Upper lobe of left lung (tissue), 6 donors: ENCODE measurements around the gene CMIP. TPM values are rescaled to one million over a fixed set of nuclear protein-coding genes. Genes with fewer than 3 reads are reported as not detected.

Experiments used
- ATAC-seq, 2 donors: fragments of 200-7000 bp; cut with Tn5 transposase; one replicate each; pipeline ENCODE4 v1.9.1; 2022; ENCODE audit warnings: mild to moderate bottlenecking in 2 of 2, moderate library complexity in 2 of 2; ENCODE audit not compliant: low FRiP score in 2 of 2
- DNase-seq, 2 donors: peaks; one replicate each; pipeline ENCODE4 v3.0.0-alpha.2; 2019 to 2020
- H3K27ac ChIP-seq, 4 donors: fragments of 200-600 bp; sonication (generic); one replicate each; pipeline ENCODE4 v1.5.1; 2016 to 2019
- H3K27me3 ChIP-seq, 4 donors: fragments of 200-600 bp; sonication (generic); one replicate each; pipeline ENCODE4 v1.5.1; 2017 to 2019
- H3K36me3 ChIP-seq, 4 donors: fragments of 200-600 bp; sonication (generic); one replicate each; pipeline ENCODE4 v1.5.1; 2016 to 2019
- H3K4me1 ChIP-seq, 4 donors: fragments of 200-600 bp; sonication (generic); one replicate each; pipeline ENCODE4 v1.5.1; 2018 to 2019
- H3K4me3 ChIP-seq, 4 donors: fragments of 200-600 bp; sonication (generic); one replicate each; pipeline ENCODE4 v1.5.1; 2017 to 2019; ENCODE audit warnings: mild to moderate bottlenecking in 2 of 4, moderate library complexity in 1 of 4
- H3K9me3 ChIP-seq, 4 donors: fragments of 200-600 bp; sonication (generic); one replicate each; pipeline ENCODE4 v1.5.1; 2018 to 2019
- EP300 ChIP-seq, 4 donors: sonication (generic); formaldehyde crosslinking; IDR thresholded peaks; one replicate each; pipeline ENCODE4 v1.5.1; 2017; ENCODE audit warnings: antibody characterized with exemption in 4 of 4, control low read depth in 2 of 4
- POLR2A ChIP-seq, 4 donors: fragments of 450-650 bp; IDR thresholded peaks; one replicate each; pipeline ENCODE4 v1.5.1; 2016 to 2017; ENCODE audit warnings: antibody characterized with exemption in 4 of 4, mild to moderate bottlenecking in 2 of 4
- POLR2AphosphoS5 ChIP-seq, 2 donors: sonication (generic); formaldehyde crosslinking; IDR thresholded peaks; one replicate each; pipeline ENCODE4 v1.5.1; 2017; ENCODE audit warnings: antibody characterized with exemption in 2 of 2
- WGBS, 2 donors: methylation state at CpG; one replicate each; pipeline ENCODE4 v1.1.5; 2017 to 2018; 5-methylcytosine and 5-hydroxymethylcytosine counted together
- total RNA-seq, 6 donors: library from RNA; depleted of rRNA in 4 of 6; stranded (reverse); fragments of >200 nt in 4 of 6; gene quantifications; one replicate each; pipeline versions ENCODE4 v1.1.0 to v1.2.1, GENCODE V29; 2016 to 2021
- TF ChIP-seq, protein P1 (sequence below), 6 experiments: fragments of 450-650 bp in 4 of 6; fragments of 200-600 bp in 2 of 6; sonication (generic) in 2 of 6; IDR thresholded peaks; one replicate each; pipeline ENCODE4 v1.5.1; 2016 to 2019; ENCODE audit warnings: antibody characterized with exemption in 6 of 6
- donor health status: DM: no; HTN: no; CAD: no; lungs with moderate emphysema.
- donor health status: DM: no; HTN: yes; CAD: no; lungs with severe emphysema.

The CMIP gene
- total RNA-seq, 6 donors from 2014 or later = 48.3 to 109 (median 67.6) TPM

DNA sequence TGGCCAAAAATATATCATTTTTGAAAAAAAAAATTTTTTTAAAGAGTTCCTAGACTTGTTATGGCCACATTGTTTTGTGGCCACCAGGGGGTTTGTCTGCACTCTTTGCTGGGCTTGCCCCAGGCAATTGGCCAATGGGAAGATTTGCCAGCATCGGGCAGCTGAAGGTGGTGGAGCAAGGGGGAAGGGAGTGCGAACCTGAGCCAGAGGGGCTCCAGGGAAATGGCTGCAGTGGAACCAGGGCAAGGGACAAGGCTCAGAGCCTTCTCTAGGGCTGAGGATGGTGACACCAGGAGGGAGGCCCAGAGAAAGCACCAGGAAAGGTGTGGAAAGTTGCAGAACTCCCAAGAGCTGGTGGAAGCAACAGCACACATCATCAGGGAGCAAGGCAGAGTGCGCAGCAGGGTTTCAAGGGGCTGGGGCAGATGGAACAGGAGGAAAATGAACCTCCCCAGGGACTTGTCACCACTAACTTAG, 15.5 kb upstream of the CMIP start:
- Histone ChIP-seq H3K4me3 (no peak overlapping the region), H3K27me3 (no peaks in the 10 kb centered on the region), H3K27ac (no peak overlapping the region), H3K4me1 (peaks cover 0 to 6% (median 0%) of the 10 kb centered on the region in 4 donors), H3K36me3 (no peaks in the 10 kb centered on the region), H3K9me3 (no peaks in the 10 kb centered on the region)
- TF ChIP-seq EP300 (IDR thresholded peaks at IDR 0.05) (no peak), POLR2A (IDR thresholded peaks at IDR 0.05) (no peak)
- TF ChIP-seq, protein P1, sequence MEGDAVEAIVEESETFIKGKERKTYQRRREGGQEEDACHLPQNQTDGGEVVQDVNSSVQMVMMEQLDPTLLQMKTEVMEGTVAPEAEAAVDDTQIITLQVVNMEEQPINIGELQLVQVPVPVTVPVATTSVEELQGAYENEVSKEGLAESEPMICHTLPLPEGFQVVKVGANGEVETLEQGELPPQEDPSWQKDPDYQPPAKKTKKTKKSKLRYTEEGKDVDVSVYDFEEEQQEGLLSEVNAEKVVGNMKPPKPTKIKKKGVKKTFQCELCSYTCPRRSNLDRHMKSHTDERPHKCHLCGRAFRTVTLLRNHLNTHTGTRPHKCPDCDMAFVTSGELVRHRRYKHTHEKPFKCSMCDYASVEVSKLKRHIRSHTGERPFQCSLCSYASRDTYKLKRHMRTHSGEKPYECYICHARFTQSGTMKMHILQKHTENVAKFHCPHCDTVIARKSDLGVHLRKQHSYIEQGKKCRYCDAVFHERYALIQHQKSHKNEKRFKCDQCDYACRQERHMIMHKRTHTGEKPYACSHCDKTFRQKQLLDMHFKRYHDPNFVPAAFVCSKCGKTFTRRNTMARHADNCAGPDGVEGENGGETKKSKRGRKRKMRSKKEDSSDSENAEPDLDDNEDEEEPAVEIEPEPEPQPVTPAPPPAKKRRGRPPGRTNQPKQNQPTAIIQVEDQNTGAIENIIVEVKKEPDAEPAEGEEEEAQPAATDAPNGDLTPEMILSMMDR (IDR thresholded peaks at IDR 0.05) = peak in 5 of 6 experiments; percentile 36 to 53 (median 39)
- DNase-seq = peak in 1 of 2 donors; percentile 46
- ATAC-seq = no peak
- WGBS, 2 donors = 41 to 43% methylated on average over 3 of the region's 3 CpGs

DNA sequence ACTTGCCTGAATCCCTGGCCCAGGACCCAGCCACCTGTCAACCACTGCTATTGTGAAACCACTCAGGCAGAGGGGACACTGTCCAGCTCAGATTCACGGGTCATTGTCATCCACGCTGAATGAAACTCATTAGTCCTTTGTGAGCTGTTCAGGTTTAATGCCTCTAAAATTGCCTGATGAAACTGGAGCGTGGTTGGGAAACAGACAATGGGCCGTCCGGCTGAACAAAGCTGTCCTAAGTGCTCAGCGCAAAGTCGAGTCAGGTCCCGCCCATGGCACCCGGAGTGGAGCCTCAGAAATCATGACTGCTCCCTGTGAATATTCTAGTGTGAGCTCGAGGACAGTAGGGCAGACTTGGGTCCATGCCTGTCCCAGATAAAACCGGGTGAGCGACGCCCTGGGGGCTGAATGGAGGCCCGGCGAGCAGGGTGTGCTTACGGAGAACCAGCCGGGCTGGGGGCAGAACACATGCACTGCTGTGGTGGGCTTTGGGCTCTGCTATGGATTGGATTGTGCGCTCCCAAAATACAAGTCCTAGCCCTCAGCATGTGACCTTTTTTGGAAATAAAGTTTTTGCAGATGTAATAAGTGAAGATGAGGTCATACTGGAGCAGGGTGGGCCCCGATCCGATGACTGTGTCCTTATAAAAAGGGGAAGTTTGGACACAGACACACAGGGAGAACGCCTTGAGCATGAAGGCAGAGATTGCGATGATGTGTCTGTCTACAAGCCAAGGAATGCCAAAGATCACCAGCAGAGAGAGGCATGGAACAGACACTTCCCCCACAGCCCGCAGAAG, 12.9 kb upstream of the CMIP start:
- DNase-seq (peak in 1 of 2 donors; percentile 68), ATAC-seq (peak; percentile 64 to 95)
- Histone ChIP-seq H3K4me3 (no peak overlapping the region), H3K27ac (peak overlapping the region in 3 of 4 donors; percentile 48 to 78 (median 68)), H3K27me3 (no peaks in the 10 kb centered on the region), H3K9me3 (no peaks in the 10 kb centered on the region), H3K36me3 (no peaks in the 10 kb centered on the region), H3K4me1 (peaks cover 0 to 6% (median 0%) of the 10 kb centered on the region in 4 donors)
- peak in 1 of 2 donors; percentile 46 for TF ChIP-seq POLR2AphosphoS5 (IDR thresholded peaks at IDR 0.05)
- peak in 1 of 4 donors; percentile 14 for TF ChIP-seq EP300 (IDR thresholded peaks at IDR 0.05)
- TF ChIP-seq POLR2A (IDR thresholded peaks at IDR 0.05) = peak in 1 of 4 donors; percentile 38
- TF ChIP-seq, protein P1 (IDR thresholded peaks at IDR 0.05) = no peak
- 82 to 84% methylated on average over 16 to 23 of the region's 23 CpGs for whole genome bisulfite sequencing, 2 donors

DNA sequence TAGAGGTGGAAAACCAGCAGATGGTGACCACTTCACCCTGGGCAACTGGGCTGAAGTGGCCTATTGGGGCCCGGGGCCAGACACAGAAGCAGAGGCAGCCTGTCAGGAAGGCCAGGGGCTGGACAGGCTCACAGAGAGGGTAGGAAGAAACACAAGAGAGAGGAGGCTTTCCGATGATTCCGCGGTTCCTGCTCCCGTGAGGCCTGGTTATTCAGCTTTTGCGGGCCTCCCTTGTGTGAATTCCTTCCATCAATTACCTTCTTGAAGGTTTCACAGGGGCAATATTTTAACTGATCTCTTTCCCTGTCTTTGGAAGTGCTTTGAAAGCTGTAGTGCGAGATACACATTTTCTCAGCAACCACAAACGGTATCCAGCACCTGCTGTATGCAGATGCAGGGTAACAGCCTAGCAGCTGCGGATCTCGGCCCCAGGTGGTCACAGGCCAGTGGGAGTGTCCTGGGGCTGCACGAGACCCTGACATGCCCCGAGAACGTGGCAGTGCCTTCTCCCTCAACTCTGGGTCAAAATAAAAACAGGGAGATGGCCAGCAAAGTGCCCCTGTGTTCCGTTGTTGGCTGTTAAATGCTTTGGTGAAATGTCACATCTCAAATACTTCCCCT, 11.6 kb upstream of the CMIP start:
- TF ChIP-seq POLR2AphosphoS5 (IDR thresholded peaks at IDR 0.05) = no peak
- TF ChIP-seq EP300 (IDR thresholded peaks at IDR 0.05) = no peak
- TF ChIP-seq, protein P1 (IDR thresholded peaks at IDR 0.05) = no peak
- no peak for TF ChIP-seq POLR2A (IDR thresholded peaks at IDR 0.05)
- DNase-seq (no peak), ATAC-seq (no peak)
- Histone ChIP-seq H3K36me3 (no peaks in the 10 kb centered on the region), H3K4me3 (no peak overlapping the region), H3K4me1 (peaks cover 0 to 6% (median 2%) of the 10 kb centered on the region in 4 donors), H3K9me3 (no peaks in the 10 kb centered on the region), H3K27me3 (no peaks in the 10 kb centered on the region), H3K27ac (peak overlapping the region in 1 of 4 donors; percentile 1)
- WGBS, 2 donors = 67 to 79% methylated on average over 14 of the region's 14 CpGs

DNA sequence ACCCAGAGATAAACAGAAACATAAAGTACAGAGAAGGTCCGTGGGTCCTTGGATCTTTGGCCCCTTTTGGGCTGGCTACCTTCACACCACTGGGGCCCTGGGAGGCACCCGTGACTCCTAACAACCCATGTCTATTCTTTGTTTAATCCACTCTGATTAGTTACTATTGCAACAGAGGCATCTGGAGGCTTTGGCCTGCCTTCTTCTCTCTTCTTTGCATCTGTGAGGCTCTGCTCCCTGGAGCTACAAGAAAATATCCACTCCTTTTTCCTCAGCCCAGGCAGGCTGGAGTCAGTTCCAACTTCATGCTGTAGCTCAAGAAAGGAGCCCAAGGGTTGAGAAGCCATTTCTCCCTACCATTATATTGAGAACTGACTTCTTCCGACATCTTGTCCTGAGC, 9.5 kb upstream of the CMIP start:
- WGBS, 2 donors = 89 to 91% methylated on average over 3 of the region's 3 CpGs
- H3K36me3 ChIP-seq = no peaks in the 10 kb centered on the region
- TF ChIP-seq, protein P1 (IDR thresholded peaks at IDR 0.05) = no peak
- no peak for TF ChIP-seq EP300 (IDR thresholded peaks at IDR 0.05)
- no peak for TF ChIP-seq POLR2AphosphoS5 (IDR thresholded peaks at IDR 0.05)
- no peak for TF ChIP-seq POLR2A (IDR thresholded peaks at IDR 0.05)

More for the DNA sequence above, 9.5 kb upstream of the CMIP start:
- Histone ChIP-seq H3K4me1 (peaks cover 0 to 10% (median 2%) of the 10 kb centered on the region in 4 donors), H3K4me3 (no peak overlapping the region), H3K9me3 (no peaks in the 10 kb centered on the region), H3K27ac (no peak overlapping the region), H3K27me3 (no peaks in the 10 kb centered on the region)
- DNase-seq = no peak
- no peak for ATAC-seq
